Mesenchymal stem cell (in vitro differentiated cells and primary cell): ENCODE results near the gene EMX2.

ENCODE experiments used
- DNase-seq: peaks from one replicate; pipeline ENCODE4 v3.0.0-alpha.2; 2013
- H2AFZ ChIP-seq: one replicate; pipeline ENCODE4 v1.6.1; 2013; ENCODE audit warnings: low read depth, mild to moderate bottlenecking, control low read depth, inconsistent platforms, low read length, moderate library complexity
- H2AK5ac ChIP-seq: 2 replicates; pipeline ENCODE4 v1.6.1; 2013; ENCODE audit warnings: low read length, moderate library complexity, mild to moderate bottlenecking, inconsistent platforms; ENCODE audit not compliant: severe bottlenecking
- H2BK120ac ChIP-seq: one replicate; pipeline ENCODE4 v1.6.1; 2013; ENCODE audit warnings: low read depth, mild to moderate bottlenecking, inconsistent platforms, low read length, moderate library complexity
- H2BK12ac ChIP-seq, 2 experiments: one replicate each; pipeline ENCODE4 v1.6.1; 2013; ENCODE audit warnings: inconsistent platforms in 2 of 2, low read length in 2 of 2, mild to moderate bottlenecking in 2 of 2, moderate library complexity in 2 of 2, control low read depth in 1 of 2
- H2BK15ac ChIP-seq: one replicate; pipeline ENCODE4 v1.6.1; 2013; ENCODE audit warnings: mild to moderate bottlenecking, low read depth, inconsistent platforms; ENCODE audit not compliant: poor library complexity, severe bottlenecking
- H2BK5ac ChIP-seq: 2 replicates; pipeline ENCODE4 v1.6.1; 2013; ENCODE audit warnings: low read depth, mild to moderate bottlenecking, low read length, control low read depth, inconsistent platforms; ENCODE audit not compliant: poor library complexity, severe bottlenecking
- H3K14ac ChIP-seq, 2 experiments: one replicate each; pipeline ENCODE4 v1.6.1; 2013; ENCODE audit warnings: inconsistent platforms in 2 of 2, low read length in 2 of 2, control low read depth in 1 of 2, mild to moderate bottlenecking in 1 of 2, moderate library complexity in 1 of 2
- H3K18ac ChIP-seq, 2 experiments: one replicate each; pipeline ENCODE4 v1.6.1; 2013; ENCODE audit warnings: inconsistent platforms in 2 of 2, low read length in 2 of 2, control low read depth in 1 of 2, low read depth in 1 of 2, mild to moderate bottlenecking in 1 of 2
- H3K23ac ChIP-seq, 2 experiments: one replicate each; pipeline ENCODE4 v1.6.1; 2013; ENCODE audit warnings: inconsistent platforms in 2 of 2, low read length in 2 of 2, mild to moderate bottlenecking in 2 of 2, moderate library complexity in 2 of 2, control low read depth in 1 of 2
- H3K27ac ChIP-seq: 2 replicates; pipeline ENCODE4 v1.5.1; 2013; ENCODE audit warnings: mild to moderate bottlenecking, moderate library complexity, low read length, control low read depth, inconsistent platforms; ENCODE audit not compliant: poor library complexity, severe bottlenecking
- H3K27me3 ChIP-seq, 2 experiments: 2 replicates each; pipeline versions ENCODE4 v1.6.1 to v1.7.0; 2013; ENCODE audit warnings: low read length in 2 of 2, mild to moderate bottlenecking in 2 of 2, moderate library complexity in 2 of 2, control low read depth in 1 of 2, inconsistent platforms in 1 of 2; ENCODE audit not compliant: control insufficient read depth in 1 of 2, insufficient read depth in 1 of 2
- H3K36me3 ChIP-seq, 2 experiments: 2 replicates each; pipeline versions ENCODE4 v1.6.1 to v1.7.0; 2013; ENCODE audit warnings: low read length in 2 of 2, control low read depth in 1 of 2, inconsistent platforms in 1 of 2, low read depth in 1 of 2, mild to moderate bottlenecking in 1 of 2; ENCODE audit not compliant: insufficient read depth in 2 of 2, control insufficient read depth in 1 of 2
- H3K4ac ChIP-seq, 2 experiments: one replicate each; pipeline ENCODE4 v1.6.1; 2013; ENCODE audit warnings: inconsistent platforms in 2 of 2, low read length in 2 of 2, mild to moderate bottlenecking in 2 of 2, moderate library complexity in 2 of 2, control low read depth in 1 of 2, low read depth in 1 of 2
- H3K4me1 ChIP-seq: 2 replicates; pipeline ENCODE4 v1.6.1; 2013; ENCODE audit warnings: low read depth, low read length, control low read depth; ENCODE audit not compliant: control insufficient read depth, insufficient read depth
- H3K4me2 ChIP-seq: 2 replicates; pipeline ENCODE4 v1.6.1; 2013; ENCODE audit warnings: low read length, mild to moderate bottlenecking, inconsistent platforms; ENCODE audit not compliant: poor library complexity, severe bottlenecking
- H3K4me3 ChIP-seq, 2 experiments: 2 replicates each; pipeline versions ENCODE4 v1.5.1 to v1.7.0; 2013; ENCODE audit warnings: low read length in 2 of 2, mild to moderate bottlenecking in 2 of 2, control low read depth in 1 of 2, low read depth in 1 of 2; ENCODE audit not compliant: insufficient read depth in 1 of 2
- H3K79me1 ChIP-seq: replicated peaks from 2 replicates; pipeline ENCODE4 v1.6.1; 2013; ENCODE audit warnings: mild to moderate bottlenecking, control low read depth, low read length, inconsistent platforms; ENCODE audit not compliant: poor library complexity, severe bottlenecking
- H3K9ac ChIP-seq: 2 replicates; pipeline ENCODE4 v1.7.0; 2013; ENCODE audit warnings: mild to moderate bottlenecking, low read length, moderate library complexity
- H3K9me3 ChIP-seq: 2 replicates; pipeline ENCODE4 v1.7.0; 2013; ENCODE audit warnings: mild to moderate bottlenecking, low read length; ENCODE audit not compliant: control insufficient read depth
- H4K8ac ChIP-seq: one replicate; pipeline ENCODE4 v1.6.1; 2013; ENCODE audit warnings: inconsistent platforms, mild to moderate bottlenecking, low read length, moderate library complexity
- H4K91ac ChIP-seq: one replicate; pipeline ENCODE4 v1.6.1; 2013; ENCODE audit warnings: mild to moderate bottlenecking, low read length, inconsistent platforms
- WGBS: methylation state at CpG from one replicate; pipeline ENCODE4 v1.1.7; 2013; ENCODE audit warnings: mixed read lengths; 5-methylcytosine and 5-hydroxymethylcytosine counted together

The EMX2 gene

DNA sequence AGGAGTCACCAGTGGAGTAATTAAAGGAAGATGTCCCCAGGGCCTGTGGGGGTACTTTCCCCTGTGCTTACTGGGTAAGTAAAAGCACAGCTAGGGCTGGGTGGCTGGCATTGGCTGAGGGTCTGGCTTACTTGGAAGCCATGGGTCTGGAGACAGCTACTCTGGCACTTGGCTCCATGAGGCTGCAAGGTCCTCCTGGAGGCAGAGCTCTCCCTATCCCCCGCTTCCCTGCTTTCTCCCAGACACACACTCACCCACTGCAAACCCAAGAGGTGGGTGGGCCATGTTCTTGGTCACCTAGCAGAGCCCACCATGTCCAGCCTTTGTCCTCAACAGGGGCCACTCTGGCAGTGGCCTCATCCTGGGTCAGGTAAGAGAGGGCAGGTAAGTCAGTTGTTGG is 13.3 kb downstream of the EMX2 start:
- Histone ChIP-seq H3K23ac (no peak overlapping the region), H3K79me1 (no peaks in the 10 kb centered on the region), H2BK15ac (no peak overlapping the region), H3K9ac (no peak overlapping the region), H3K18ac (no peak overlapping the region), H3K4me2 (no peak overlapping the region), H3K36me3 (peaks cover 0 to 9% of the 10 kb centered on the region in 2 experiments), H3K4ac (no peak overlapping the region), H3K9me3 (no peaks in the 10 kb centered on the region), H3K27me3 (peaks cover 0 to 66% of the 10 kb centered on the region in 2 experiments), H2AK5ac (no peak overlapping the region), H2BK12ac (no peak overlapping the region), H4K8ac (no peak overlapping the region), H3K4me3 (no peak overlapping the region), H2AFZ (no peak overlapping the region), H3K27ac (no peak overlapping the region), H3K4me1 (peaks cover 4% of the 10 kb centered on the region), H2BK120ac (no peak overlapping the region), H2BK5ac (no peak overlapping the region), H4K91ac (no peak overlapping the region), H3K14ac (no peak overlapping the region)
- WGBS: 62% methylated on average over 1 of the region's 1 CpG
- DNase-seq: no peak

DNA sequence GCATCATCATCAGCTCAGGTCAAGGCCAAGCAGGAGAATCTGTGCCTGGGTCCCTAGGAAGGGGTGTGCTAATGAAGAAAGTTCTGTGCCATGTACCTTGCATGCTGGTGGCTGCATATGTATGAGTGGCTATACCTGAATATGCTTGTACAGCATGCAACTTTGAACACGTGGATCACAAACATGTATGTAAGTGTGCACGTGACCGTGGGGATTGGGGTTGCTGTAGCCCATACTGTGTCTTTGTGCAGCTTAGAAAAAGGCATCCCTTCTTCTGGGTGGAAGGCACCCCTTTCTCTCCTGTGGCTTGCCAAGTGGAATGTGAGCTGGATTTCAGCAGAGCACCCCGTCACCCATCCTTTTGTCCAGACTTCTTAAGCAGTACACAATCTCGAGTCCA is 13.8 kb downstream of the EMX2 start:
- no peaks in the 10 kb centered on the region for H3K9me3 ChIP-seq
- peaks cover 0 to 63% of the 10 kb centered on the region in 2 experiments for H3K27me3 ChIP-seq
- no peak overlapping the region for H2BK120ac ChIP-seq
- H3K23ac ChIP-seq: no peak overlapping the region
- no peak overlapping the region for H4K8ac ChIP-seq
- H2AK5ac ChIP-seq: no peak overlapping the region
- no peak overlapping the region for H2BK12ac ChIP-seq
- no peak overlapping the region for H3K14ac ChIP-seq
- H2BK5ac ChIP-seq: no peak overlapping the region
- H3K18ac ChIP-seq: no peak overlapping the region
- H3K4me2 ChIP-seq: no peak overlapping the region
- peaks cover 4% of the 10 kb centered on the region for H3K4me1 ChIP-seq
- no peak overlapping the region for H3K4ac ChIP-seq
- no peak overlapping the region for H3K27ac ChIP-seq
- no peak overlapping the region for H2BK15ac ChIP-seq
- H3K36me3 ChIP-seq: peaks cover 0 to 6% of the 10 kb centered on the region in 2 experiments
- WGBS: 92% methylated on average over 4 of the region's 5 CpGs
- H3K4me3 ChIP-seq: no peak overlapping the region
- no peak overlapping the region for H4K91ac ChIP-seq
- H2AFZ ChIP-seq: no peak overlapping the region
- DNase-seq: no peak
- H3K9ac ChIP-seq: no peak overlapping the region
- H3K79me1 ChIP-seq: no peaks in the 10 kb centered on the region

DNA sequence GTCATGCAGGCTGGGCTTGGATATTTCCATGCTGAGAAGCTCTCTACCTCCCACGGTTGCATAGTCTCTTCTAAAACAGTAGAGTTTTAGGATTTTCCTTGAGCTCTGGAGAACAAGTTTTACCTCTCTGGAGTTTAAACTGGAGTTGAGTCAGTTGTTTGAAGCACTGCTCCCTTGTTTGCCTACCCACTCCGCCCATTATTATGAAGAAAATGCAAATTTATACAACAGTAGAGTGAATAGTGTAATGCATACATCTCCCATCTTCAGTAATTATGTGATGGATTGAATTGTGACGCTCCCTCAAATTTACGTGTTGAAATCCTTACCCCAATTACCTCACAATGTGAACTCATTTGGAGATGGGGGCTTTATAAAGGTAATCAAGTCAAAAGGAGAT is 17.2 kb downstream of the EMX2 start:
- Histone ChIP-seq H2BK15ac (no peak overlapping the region), H3K79me1 (no peaks in the 10 kb centered on the region), H4K8ac (no peak overlapping the region), H3K4me2 (no peak overlapping the region), H2AFZ (no peak overlapping the region), H2AK5ac (no peak overlapping the region), H3K4me3 (no peak overlapping the region), H3K9ac (no peak overlapping the region), H2BK120ac (no peak overlapping the region), H3K27ac (no peak overlapping the region), H2BK5ac (no peak overlapping the region), H3K9me3 (no peaks in the 10 kb centered on the region), H3K23ac (no peak overlapping the region), H2BK12ac (no peak overlapping the region), H3K27me3 (peaks cover 0 to 29% of the 10 kb centered on the region in 2 experiments), H3K14ac (no peak overlapping the region), H3K4me1 (no peaks in the 10 kb centered on the region), H3K18ac (no peak overlapping the region), H3K4ac (no peak overlapping the region), H4K91ac (no peak overlapping the region), H3K36me3 (peaks cover 0 to 6% of the 10 kb centered on the region in 2 experiments)
- WGBS: 100% methylated on average over 1 of the region's 4 CpGs
- DNase-seq: no peak

DNA sequence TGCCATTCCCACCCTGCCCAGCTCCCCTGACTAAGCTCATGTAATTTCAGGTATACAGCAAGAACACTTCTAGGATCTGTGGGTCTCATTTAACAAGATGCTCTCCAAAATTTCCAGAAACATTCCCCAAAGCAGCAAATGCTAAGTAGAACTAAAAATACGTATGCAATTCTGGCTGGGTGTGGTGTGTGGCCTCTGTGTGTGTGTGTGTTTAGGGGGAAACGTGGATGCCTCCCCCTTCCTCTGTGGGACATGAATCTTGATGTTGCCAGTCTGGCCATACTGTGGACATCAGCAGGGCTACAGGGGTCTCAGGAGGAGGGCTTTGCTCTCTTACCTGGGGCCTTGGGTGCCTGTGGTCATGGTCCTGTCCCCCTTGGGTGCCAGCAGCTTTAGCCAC is 18.4 kb downstream of the EMX2 start:
- 60% methylated on average over 2 of the region's 2 CpGs for WGBS

More for the DNA sequence above, 18.4 kb downstream of the EMX2 start:
- DNase-seq: no peak
- Histone ChIP-seq H3K4me3 (no peak overlapping the region), H3K27ac (no peak overlapping the region), H3K14ac (no peak overlapping the region), H2BK15ac (no peak overlapping the region), H2AK5ac (no peak overlapping the region), H3K27me3 (peaks cover 0 to 17% of the 10 kb centered on the region in 2 experiments), H3K9ac (no peak overlapping the region), H2BK5ac (no peak overlapping the region), H3K9me3 (no peaks in the 10 kb centered on the region), H2AFZ (no peak overlapping the region), H3K4ac (no peak overlapping the region), H3K4me1 (no peaks in the 10 kb centered on the region), H2BK12ac (no peak overlapping the region), H3K23ac (no peak overlapping the region), H4K8ac (no peak overlapping the region), H3K36me3 (peaks cover 0 to 6% of the 10 kb centered on the region in 2 experiments), H2BK120ac (no peak overlapping the region), H3K79me1 (no peaks in the 10 kb centered on the region), H3K4me2 (no peak overlapping the region), H3K18ac (no peak overlapping the region), H4K91ac (no peak overlapping the region)
